ENCODE results near the gene SYNC. TPM values are rescaled to one million over a fixed set of nuclear protein-coding genes. Genes with fewer than 3 reads are reported as not detected.

The SYNC gene
- polyA plus RNA-seq, 1 experiment, result 65.1 TPM

- Histone ChIP-seq H3K27me3 (ENCODE audit: control insufficient read depth, insufficient read depth, low read length) (no peaks in the 10 kb centered on the region), H3K27ac (ENCODE audit: low read depth, low read length) (no peak overlapping the region), H3K4me3 (ENCODE audit: low read depth, low read length) (no peak overlapping the region), H3K9me3 (ENCODE audit: control insufficient read depth, insufficient read depth, low read length) (no peaks in the 10 kb centered on the region)
- no peak for DNase-seq (ENCODE audit: low read depth, low spot score)
- TF ChIP-seq, protein P1, sequence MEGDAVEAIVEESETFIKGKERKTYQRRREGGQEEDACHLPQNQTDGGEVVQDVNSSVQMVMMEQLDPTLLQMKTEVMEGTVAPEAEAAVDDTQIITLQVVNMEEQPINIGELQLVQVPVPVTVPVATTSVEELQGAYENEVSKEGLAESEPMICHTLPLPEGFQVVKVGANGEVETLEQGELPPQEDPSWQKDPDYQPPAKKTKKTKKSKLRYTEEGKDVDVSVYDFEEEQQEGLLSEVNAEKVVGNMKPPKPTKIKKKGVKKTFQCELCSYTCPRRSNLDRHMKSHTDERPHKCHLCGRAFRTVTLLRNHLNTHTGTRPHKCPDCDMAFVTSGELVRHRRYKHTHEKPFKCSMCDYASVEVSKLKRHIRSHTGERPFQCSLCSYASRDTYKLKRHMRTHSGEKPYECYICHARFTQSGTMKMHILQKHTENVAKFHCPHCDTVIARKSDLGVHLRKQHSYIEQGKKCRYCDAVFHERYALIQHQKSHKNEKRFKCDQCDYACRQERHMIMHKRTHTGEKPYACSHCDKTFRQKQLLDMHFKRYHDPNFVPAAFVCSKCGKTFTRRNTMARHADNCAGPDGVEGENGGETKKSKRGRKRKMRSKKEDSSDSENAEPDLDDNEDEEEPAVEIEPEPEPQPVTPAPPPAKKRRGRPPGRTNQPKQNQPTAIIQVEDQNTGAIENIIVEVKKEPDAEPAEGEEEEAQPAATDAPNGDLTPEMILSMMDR (IDR thresholded peaks at IDR 0.05; ENCODE audit: low read depth, low read length), result no peak
- ChIA-PET POLR2A (no interaction called here), CTCF (no interaction called here)
Measured at GRCh38 chr1:32718527-32718926, 16.0 kb upstream of the SYNC start.

- ChIA-PET POLR2A (no interaction called here), CTCF (no interaction called here)
- TF ChIP-seq, protein P1 (IDR thresholded peaks at IDR 0.05; ENCODE audit: low read depth, low read length), result no peak
- H3K9me3 ChIP-seq (ENCODE audit: control insufficient read depth, insufficient read depth, low read length), result no peaks in the 10 kb centered on the region
- H3K4me3 ChIP-seq (ENCODE audit: low read depth, low read length), result no peak overlapping the region
- no peak overlapping the region for H3K27ac ChIP-seq (ENCODE audit: low read depth, low read length)
- no peak for DNase-seq (ENCODE audit: low read depth, low spot score)
- no peaks in the 10 kb centered on the region for H3K27me3 ChIP-seq (ENCODE audit: control insufficient read depth, insufficient read depth, low read length)
Measured at GRCh38 chr1:32718036-32718435, 15.5 kb upstream of the SYNC start.

GRCh38 chr1:32717503-32717902 is 14.9 kb upstream of the SYNC start:
- TF ChIP-seq, protein P1 (IDR thresholded peaks at IDR 0.05; ENCODE audit: low read depth, low read length), result no peak
- Histone ChIP-seq H3K27me3 (ENCODE audit: control insufficient read depth, insufficient read depth, low read length) (no peaks in the 10 kb centered on the region), H3K4me3 (ENCODE audit: low read depth, low read length) (no peak overlapping the region), H3K9me3 (ENCODE audit: control insufficient read depth, insufficient read depth, low read length) (no peaks in the 10 kb centered on the region; the same call in 1 of the 2 replicates), H3K27ac (ENCODE audit: low read depth, low read length) (no peak overlapping the region)
- POLR2A ChIA-PET, result no interaction called here
- no peak for DNase-seq (ENCODE audit: low read depth, low spot score)
- CTCF ChIA-PET, result no interaction called here

DNA sequence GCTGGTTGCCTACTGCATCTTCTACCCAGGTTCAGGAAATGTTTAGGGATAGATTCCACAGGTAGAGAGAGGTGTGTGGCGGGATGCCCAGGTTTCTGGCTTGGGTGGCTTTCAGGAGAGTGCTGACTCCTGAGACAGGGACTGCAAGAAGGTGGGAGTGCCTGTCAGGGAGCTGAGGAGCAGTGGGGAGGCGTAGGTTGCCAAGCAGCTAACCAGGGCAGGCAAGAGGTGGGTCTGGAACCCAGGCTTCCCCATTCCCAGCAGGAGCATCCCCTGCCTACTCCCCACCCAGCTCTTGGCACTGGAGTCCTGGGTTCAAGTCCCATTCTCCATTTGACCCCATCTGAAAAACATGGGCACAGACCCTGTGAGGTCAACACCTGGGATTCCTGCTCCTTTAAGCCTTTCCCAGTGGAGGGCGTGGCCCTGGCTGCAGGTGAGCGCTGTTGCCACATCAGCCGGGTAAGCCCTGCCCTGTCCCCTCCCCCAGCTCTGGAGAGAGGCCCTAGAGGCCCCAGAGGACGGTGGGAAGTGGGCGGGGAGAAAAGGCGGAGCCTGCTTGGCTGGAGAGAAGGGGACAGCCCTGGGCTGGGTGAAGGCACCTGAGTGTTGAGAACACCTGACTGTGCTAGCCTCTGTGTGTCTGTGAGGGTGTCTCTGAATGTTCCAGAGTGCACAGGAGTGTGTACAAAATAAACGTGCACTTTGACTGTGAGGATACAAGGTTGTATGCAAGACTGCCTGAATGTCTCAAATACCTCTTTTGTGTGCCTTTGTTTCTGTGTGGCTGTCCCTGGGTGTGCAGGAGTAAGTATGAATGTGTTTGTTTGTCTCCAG is 14.0 kb upstream of the SYNC start:
- no peak for DNase-seq (ENCODE audit: low read depth, low spot score)
- POLR2A ChIA-PET, result interaction anchor here (0.5 kb wide), 1 partner anchor 240 kb away, joined by 3 read pairs; no protein-coding TSS in a partner anchor
- Histone ChIP-seq H3K27ac (ENCODE audit: low read depth, low read length) (no peak overlapping the region), H3K4me3 (ENCODE audit: low read depth, low read length) (no peak overlapping the region), H3K27me3 (ENCODE audit: control insufficient read depth, insufficient read depth, low read length) (no peaks in the 10 kb centered on the region), H3K9me3 (ENCODE audit: control insufficient read depth, insufficient read depth, low read length) (no peaks in the 10 kb centered on the region; the same call in 1 of the 2 replicates)
- TF ChIP-seq, protein P1 (IDR thresholded peaks at IDR 0.05; ENCODE audit: low read depth, low read length), result no peak
- CTCF ChIA-PET, result no interaction called here

GRCh38 chr1:32715901-32716311 is 13.3 kb upstream of the SYNC start:
- H3K4me3 ChIP-seq (ENCODE audit: low read depth, low read length), result no peak overlapping the region
- H3K9me3 ChIP-seq (ENCODE audit: control insufficient read depth, insufficient read depth, low read length), result no peaks in the 10 kb centered on the region; the same call in 1 of the 2 replicates
- ChIA-PET POLR2A (no interaction called here), CTCF (no interaction called here)
- TF ChIP-seq, protein P1 (IDR thresholded peaks at IDR 0.05; ENCODE audit: low read depth, low read length), result no peak
- no peak for DNase-seq (ENCODE audit: low read depth, low spot score)
- H3K27me3 ChIP-seq (ENCODE audit: control insufficient read depth, insufficient read depth, low read length), result no peaks in the 10 kb centered on the region
- no peak overlapping the region for H3K27ac ChIP-seq (ENCODE audit: low read depth, low read length)
